Measurements from ENCODE around the gene GPR17.

Gene GPR17

DNA sequence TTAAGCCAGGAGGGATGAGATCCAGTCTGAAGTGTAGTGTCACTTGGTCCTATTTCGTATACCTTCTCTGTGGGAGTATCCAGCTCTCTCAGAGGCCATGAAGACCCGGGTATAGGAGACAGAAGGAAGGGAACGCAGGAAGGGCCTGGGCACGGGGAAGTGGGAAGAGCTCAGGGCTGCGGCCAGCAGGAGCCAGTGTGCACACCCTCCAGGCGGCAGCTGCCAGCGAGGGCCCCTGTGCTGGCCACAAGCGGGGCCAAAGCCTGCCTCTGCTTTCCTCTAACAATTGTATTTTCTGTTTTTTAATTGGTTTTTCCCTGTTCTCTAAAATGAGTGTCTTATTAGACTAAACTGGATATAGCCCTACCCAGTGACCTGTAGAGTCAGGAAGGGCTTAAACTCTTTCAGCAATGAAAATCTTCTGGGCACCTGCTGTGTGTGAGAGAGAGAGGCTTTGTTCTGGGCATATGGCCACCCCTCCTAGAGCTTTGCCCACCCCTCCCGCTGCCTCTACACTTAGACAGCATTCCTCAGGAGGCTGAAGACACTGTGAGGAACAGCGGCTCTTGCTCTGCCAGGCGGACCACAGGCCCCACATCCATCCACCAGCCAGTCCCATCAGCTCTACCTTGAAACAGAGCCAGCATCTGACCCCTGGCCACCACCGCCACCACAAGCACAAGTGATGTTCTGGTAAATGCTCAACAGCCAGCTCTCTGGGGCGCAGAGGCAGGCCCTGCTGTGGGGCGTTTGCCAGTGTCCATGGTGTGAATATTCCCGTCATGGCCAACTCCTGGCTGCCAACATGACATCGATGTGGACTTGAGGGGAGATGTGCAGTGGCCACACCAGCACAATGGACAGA, 9.5 kb downstream of the GPR17 start:
- no peak for DNase-seq (ENCODE audit: low spot score)
- in situ Hi-C loops (cut with MboI; ENCODE audit: low sequenced_read_pairs, unreplicated experiment), result no loop called here
- no peak for TF ChIP-seq CTCF (IDR thresholded peaks at IDR 0.05; ENCODE audit: borderline replicate concordance, control extremely low read depth, extremely low read depth, insufficient read depth, missing control alignments)

GRCh38 chr2:127656569-127657231, 10.7 kb downstream of the GPR17 start:
- in situ Hi-C loops (cut with MboI; ENCODE audit: low sequenced_read_pairs, unreplicated experiment), result no loop called here
- no peak for TF ChIP-seq CTCF (IDR thresholded peaks at IDR 0.05; ENCODE audit: borderline replicate concordance, control extremely low read depth, extremely low read depth, insufficient read depth, missing control alignments)

DNA sequence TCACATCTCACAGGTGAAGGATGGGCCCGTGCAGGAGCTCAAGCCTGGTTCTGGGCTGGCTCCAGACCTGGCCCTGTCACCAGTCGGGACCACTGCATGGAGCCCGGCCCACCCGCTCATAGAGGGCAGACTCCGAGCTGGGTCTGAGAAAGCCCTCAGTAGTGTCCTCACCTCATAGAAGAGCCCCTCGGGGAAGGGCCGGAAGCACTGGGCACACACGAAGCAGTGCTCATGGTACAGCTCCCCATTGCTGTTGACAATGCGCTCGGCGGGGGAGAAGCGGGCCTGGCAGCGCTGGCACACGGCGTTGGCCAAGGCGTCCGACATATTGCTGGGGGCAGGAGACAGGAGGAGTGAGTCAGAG, 11.3 kb downstream of the GPR17 start:
- in situ Hi-C loops (cut with MboI; ENCODE audit: low sequenced_read_pairs, unreplicated experiment), result no loop called here
- no peak for TF ChIP-seq CTCF (IDR thresholded peaks at IDR 0.05; ENCODE audit: borderline replicate concordance, control extremely low read depth, extremely low read depth, insufficient read depth, missing control alignments)
- DNase-seq (ENCODE audit: low spot score), result no peak

More at GRCh38 chr2:127656569-127657231, 10.7 kb downstream of the GPR17 start:
- no peak for DNase-seq (ENCODE audit: low spot score)

DNA sequence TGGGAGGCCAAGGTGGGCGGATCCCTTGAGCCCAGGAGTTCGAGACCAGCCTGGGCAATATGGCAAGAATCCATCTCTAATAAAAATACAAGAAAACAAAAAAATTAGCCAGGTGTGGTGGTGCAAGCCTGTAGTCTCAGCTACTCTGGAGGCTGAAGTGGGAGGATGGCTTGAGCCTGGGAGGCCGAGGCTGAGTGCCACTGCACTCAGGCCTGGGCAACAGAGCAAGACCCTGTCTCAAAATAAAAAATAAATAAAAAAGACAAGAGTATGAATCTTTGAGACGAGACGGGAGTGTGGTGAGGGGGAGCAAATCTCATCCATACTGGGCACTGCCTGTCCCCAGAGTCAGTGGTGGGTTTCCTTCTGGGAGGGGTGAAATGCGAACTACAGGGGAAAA, 12.2 kb downstream of the GPR17 start:
- DNase-seq (ENCODE audit: low spot score), result no peak
- no peak for TF ChIP-seq CTCF (IDR thresholded peaks at IDR 0.05; ENCODE audit: borderline replicate concordance, control extremely low read depth, extremely low read depth, insufficient read depth, missing control alignments)
- in situ Hi-C loops (cut with MboI; ENCODE audit: low sequenced_read_pairs, unreplicated experiment), result no loop called here

GRCh38 chr2:127658641-127659407, 12.9 kb downstream of the GPR17 start:
- no peak for TF ChIP-seq CTCF (IDR thresholded peaks at IDR 0.05; ENCODE audit: borderline replicate concordance, control extremely low read depth, extremely low read depth, insufficient read depth, missing control alignments)
- in situ Hi-C loops (cut with MboI; ENCODE audit: low sequenced_read_pairs, unreplicated experiment), result no loop called here
- no peak for DNase-seq (ENCODE audit: low spot score)
